GM19324 (cell line): ENCODE results near the gene RESF1.

Experiments
- ATAC-seq: cut with Tn5 transposase; IDR thresholded peaks from one replicate; pipeline ENCODE4 v1.9.1; 2021; ENCODE audit warnings: mild to moderate bottlenecking, moderate library complexity; ENCODE audit not compliant: unreplicated experiment, low FRiP score

The RESF1 gene

DNA sequence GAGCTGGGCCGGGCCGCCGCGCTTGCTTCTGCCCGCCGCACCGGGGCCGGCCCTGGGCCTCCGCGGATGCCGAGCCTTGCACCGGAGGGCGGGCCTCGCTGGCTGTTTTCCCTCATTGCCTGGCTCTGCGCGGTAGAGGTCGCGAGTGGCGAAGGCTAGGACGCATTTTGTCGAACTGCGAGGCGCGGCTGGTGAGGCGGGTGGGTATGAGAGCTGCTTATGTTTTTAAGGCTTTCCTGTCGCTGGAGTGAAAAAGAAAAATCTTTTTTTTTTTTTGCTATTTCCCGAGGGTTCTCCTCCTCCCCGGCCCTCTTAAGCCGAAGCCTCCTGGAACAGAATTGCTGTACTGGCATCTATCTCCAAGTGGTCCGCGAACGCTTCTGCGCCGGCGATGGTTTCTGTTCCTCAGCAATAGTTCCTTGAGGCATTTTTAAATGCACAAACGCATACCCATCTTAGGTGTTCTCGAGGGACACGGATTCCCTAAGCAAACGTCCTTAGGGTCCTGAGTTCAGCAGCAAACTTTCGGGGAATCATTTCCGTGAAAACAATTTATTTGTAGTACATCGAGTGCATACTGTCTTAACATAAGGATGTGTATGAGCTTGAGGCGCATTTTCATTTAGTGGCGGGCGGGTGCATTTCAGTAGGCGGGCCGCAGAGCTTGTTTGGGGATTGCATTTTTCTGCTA, 631 bp downstream of the RESF1 start:
- ATAC-seq: peak; percentile 56

DNA sequence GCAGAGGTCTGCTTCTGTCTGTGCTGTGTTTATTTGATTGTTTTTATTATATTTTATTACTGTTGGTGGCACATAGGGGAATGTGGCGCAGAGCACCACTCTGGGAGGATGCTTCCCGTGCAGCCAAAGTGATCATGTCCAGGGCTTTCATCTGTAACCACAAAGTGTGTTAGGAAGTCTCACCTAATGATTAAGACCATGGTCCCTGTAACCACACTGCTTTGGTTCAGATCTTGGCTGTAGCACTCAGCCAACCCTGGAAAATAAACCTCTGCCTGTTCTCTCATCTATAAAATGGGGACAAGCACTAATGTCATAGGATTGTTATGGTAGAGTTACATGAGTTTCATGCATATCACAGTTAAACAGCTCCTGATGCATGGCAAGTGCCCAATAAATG, 1.9 kb downstream of the RESF1 start:
- no peak for ATAC-seq

DNA sequence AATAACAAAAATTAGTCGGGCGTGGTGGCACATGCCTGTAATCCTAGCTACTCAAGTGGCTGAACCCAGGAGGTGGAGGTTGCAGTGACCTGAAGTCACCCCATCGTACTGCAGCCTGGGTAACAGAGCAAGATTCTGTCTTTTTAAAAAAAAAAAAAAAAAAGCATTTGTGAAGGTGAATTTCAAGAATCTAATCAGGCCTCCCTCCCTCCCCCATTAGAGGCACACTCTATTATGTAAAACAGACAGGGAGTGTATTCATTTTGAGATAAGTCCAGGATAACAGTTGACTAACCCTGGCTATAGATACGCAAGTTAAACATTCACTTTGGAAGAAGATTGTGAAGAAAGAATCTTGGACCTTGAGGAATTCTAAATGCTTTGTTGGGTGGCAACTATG, 2.9 kb downstream of the RESF1 start:
- ATAC-seq: no peak

DNA sequence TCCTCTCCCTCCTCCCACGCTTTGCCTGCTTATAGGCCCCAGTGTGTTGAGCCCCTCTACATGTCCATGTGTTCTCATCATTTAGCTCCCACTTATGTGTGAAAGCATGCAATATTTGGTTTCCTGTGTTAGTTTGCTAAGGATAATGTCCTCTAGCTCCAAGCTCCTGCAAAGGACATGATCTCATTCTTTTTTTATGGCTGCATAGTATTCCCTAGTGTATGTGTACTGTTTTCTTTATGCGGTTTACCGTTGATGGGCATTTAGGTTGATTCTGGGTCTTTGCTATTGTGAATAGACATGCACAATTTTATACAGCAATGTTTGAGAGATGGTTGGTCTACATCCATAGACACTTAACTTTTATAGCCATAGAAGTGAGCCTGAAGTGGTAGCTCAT, 5.1 kb downstream of the RESF1 start:
- no peak for ATAC-seq

DNA sequence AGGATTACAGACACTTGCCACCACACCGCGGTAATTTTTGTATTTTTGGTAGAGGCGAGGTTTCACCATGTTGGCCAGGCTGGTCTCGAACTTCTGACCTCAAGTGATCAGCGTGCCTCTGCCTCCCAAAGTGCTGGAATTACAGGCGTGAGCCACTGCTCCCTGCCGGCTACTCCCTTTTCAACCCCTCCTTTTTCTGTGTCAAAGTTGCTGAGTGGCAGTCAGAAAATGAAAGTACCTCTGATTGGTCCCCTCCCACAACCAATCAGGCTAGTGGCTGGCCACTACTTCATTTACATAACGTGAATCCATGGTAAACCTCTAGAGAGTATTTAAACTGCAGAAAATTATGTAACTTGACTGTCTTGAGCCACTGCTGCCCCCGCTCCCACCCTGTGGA, 5.9 kb downstream of the RESF1 start:
- no peak for ATAC-seq

DNA sequence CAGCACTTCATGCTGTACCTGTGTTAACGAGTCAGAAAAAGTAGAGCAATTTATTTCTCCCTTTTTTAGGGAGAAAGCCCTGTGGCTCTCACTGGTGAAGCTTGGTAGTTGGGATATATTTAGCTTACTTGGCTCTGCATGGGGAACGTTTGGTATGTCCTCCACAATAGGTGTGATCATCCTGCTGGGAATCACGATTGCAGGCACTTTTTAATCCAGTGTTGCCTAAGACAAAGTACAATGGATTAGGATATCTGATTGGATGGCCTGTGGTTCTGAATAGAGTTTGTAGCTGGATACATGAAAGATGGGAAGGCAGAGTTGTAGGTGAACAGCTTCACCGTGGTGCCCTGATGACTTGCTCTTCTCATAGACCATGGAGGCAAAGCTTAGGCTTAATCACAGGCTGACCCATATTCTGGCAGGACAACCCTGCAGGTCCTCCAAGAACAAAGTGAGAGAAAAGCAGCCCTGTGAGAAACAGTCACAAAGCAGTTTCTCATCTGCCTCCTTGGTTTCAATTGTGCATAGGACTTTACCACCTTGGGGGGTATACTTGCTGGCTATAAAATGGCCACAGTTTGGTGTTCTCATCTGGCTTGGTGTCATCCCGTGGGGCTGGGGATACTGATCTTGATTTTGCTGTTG, 7.5 kb downstream of the RESF1 start:
- no peak for ATAC-seq

DNA sequence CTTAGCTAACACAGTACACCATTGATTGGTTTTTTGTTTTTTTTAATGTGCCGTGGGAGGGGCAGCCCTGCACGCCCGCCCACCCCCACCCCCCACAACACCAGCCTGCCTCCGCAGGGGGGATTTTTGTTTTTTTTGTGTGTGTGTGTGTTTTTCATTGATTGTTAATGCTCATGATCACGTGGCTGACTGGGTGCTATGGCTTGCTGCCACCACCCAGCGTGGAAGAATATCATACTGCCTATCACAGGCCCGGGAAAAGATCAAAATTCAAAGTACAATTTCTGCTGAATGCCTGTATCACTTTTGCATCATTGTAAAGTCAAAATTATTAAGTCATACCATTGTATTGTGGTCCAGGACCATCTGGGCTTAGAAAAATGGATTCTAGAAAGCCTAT, 8.3 kb downstream of the RESF1 start:
- ATAC-seq: no peak

DNA sequence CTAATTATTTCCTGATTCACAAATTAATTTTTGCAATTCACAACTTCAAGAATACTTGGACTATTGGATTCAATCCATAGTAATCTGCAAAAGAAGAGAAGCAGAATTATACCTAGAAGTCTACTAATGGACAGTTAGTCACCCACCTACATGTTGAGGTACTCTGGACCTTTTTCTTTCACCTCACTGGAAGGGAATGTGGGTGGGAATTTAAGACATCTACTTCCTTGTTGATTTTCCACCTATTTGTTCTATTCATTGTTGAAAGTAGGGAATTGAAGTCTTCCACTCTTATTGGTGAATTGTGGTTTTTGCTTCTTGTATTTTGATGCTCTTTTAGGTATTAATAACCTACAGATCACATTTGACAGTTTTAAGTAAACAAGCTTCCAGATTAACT, 11.0 kb downstream of the RESF1 start:
- no peak for ATAC-seq

DNA sequence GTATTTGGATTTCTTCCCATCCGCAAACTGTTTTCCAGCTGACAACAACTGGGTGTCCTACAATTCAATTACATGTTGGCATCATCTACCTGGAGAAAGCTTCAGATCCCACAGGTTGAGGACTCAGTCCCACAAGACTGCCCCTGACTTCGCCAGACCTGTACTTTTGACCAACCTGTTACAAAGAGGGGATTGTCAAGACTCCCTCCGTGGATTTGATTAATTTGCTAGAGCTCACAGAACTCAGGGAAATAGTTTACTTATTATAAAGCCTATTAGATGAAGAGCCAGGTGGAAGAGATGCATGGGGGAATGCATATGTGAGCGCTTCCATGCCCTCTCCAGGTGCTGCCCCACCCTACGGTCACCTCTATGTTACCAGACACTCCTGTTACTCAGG, 14.6 kb downstream of the RESF1 start:
- no peak for ATAC-seq

DNA sequence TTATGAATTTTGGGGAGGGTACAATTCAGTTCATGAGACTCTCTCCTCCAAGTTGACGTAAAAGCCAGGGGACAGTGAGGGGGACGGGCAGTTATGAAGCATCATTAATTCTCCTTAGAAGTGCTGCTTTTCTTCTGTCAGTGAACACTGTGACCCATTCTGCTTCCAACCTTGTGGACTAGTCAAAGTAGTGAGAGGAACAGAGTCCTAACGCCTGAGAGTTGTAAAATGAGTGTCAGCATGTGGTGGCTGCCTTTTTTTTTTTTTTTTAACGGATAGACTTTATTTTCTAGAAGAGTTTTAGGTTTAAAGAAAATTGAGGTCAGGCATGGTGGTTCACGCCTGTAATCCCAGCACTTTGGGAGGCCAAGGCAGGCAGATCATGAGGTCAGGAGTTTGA, 15.5 kb downstream of the RESF1 start:
- no peak for ATAC-seq

DNA sequence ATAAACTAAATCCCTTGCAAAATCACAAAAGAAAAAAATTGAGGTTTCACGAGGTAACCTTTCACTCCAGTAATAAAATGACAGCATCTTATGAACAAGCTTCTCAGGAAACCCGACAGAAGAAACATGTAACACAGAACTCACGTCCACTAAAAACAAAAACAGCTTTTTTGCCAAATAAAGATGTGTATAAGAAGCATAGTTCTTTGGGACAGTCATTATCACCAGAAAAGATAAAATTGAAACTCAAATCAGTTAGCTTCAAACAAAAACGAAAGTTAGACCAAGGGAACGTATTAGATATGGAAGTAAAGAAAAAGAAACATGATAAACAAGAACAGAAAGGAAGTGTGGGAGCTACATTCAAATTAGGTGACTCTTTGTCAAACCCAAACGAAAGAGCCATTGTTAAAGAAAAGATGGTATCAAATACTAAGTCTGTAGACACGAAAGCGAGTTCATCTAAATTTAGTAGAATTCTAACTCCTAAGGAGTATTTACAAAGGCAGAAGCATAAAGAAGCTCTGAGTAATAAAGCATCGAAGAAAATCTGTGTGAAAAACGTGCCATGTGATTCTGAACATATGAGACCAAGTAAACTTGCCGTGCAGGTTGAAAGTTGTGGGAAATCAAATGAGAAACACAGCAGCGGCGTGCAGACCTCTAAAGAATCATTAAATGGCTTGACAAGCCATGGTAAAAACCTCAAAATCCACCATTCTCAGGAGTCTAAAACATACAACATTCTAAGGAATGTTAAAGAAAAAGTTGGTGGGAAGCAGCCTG, 25.8 kb downstream of the RESF1 start:
- ATAC-seq: no peak

DNA sequence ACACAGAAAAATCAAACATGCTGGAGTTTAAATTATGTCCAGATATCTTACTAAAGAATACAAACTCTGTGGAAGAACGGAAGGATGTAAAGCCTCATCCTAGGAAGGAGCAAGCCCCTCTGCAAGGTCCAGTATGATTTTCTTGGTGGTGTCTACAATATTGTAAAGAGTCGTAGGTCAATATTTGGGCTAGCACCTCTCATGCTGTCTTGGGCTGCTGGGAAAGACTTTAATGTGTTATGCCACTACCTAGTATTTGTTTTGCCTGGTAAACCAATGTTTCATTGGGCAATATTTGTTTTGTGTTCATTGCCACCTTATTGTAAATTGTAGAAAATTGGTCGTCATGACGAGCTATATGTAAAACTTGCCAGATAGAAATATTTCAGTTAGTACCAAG, 26.6 kb downstream of the RESF1 start:
- ATAC-seq: no peak

DNA sequence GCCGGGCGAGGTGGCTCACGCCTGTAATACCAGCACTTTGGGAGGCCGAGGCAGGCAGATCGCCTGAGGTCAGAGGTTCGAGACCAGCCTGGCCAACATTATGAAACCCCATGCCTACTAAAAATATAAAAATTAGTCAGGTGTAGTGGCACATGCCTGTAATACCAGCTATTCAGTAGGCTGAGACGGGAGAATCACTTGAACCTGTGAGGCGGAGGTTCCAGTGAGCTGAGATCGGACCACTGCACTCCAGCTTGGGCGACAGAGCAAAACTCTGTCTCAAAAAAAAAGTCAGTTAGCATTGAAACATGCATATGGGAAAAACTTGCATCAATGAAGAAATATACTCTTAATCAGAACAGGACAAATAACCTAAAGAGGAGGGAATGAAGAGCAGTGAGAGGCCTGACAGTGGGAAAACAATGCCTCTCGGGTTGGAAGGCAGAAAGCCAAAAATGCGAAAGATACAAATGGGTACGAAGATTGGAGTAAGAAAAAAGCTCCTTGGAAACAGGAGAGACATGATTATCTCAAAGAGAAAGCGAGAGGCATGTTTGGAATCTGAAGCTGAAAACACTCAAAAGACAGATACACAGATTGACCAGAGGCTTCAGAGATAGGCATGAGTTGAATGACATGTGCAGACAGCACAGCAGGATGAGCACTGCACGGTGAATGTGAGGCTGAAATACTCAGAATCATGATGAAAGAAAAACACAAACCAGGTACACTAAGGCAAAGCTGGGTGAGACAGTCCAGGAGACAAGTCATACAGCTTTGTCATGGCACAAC, 30.6 kb downstream of the RESF1 start:
- ATAC-seq: no peak

DNA sequence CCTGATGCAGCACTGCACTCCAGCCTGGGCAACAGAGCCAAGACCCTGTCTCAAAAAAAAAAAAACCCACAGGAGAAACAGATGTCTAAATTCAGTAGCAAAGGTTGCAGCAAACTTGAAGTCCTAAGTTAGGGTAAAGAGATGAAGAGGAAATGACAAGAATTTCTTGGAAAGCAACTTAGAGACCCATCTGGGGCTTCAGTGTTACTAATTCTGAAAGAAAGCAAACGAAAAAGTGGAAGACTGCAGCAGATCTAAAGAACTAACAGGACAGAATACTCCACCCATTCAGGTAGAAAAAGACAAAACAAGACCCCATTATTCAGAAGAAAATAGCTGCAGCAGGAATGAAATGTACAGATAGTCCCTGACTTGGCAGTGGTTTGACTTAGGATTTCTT, 31.9 kb downstream of the RESF1 start:
- no peak for ATAC-seq

DNA sequence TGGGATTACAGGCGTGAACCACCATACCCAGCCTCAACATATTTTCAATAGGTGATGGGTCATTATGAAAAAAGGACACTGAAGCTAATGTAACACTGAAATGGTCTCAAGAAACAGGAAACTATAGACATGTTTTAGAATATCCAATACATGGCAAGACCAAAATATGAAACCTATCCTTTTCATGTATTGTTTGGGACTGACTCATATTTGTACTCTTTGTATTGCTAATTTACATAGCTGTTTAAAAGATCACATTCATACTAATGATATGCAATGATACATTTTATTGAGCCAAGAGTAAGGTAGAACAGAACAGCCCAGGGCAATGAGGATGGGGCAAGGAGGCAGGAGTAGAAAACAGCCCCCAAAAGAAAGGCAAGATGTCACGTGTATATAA, 32.6 kb downstream of the RESF1 start:
- ATAC-seq: no peak

DNA sequence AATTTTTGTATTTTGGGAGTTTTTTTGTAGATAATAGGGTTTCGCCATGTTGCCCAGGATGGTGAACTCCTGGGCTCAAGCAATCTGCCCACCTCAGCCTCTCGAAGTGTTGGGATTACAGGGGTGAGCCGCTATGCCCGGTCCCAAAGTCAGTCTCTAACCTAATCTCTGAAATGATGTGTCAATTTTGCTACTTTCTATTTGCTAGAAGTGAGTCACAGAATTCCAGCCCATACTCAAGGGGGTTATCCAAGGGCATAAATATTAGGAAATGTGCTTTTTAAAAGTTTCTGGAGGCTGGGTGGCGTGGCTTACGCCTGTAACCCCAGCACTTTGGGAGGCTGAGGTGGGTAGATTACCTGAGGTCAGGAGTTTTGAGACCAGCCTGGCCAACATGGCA, 40.5 kb downstream of the RESF1 start:
- ATAC-seq: no peak

DNA sequence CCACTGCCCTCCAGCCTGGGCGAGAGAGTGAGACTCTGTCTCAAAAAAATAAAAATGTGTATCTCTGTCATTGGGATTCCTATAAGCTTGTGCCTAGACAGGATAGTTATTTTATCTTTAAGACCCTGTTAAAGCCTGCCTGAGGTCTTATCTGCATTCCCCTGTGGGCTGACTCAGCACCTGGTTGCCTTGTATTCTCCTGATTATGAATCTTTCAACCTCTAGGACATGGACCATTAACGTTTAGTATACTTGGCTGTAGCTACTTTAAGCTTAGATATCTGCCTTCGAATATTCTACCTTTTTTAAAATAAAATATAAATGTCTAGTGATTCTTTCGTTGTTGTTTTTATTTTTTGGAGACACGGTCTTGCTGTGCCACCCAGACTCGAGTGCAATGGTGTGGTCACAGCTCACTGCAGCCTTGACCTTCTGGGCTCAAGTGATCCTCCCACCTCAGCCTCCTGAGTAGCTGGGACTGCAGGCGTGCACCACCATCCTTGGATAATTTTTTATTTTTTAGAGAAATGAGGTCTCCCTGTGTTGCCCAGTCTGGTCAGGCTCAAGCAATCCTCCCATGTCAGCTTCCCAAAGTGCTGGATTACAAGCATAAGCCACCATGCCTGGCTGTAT, 41.3 kb downstream of the RESF1 start:
- no peak for ATAC-seq

DNA sequence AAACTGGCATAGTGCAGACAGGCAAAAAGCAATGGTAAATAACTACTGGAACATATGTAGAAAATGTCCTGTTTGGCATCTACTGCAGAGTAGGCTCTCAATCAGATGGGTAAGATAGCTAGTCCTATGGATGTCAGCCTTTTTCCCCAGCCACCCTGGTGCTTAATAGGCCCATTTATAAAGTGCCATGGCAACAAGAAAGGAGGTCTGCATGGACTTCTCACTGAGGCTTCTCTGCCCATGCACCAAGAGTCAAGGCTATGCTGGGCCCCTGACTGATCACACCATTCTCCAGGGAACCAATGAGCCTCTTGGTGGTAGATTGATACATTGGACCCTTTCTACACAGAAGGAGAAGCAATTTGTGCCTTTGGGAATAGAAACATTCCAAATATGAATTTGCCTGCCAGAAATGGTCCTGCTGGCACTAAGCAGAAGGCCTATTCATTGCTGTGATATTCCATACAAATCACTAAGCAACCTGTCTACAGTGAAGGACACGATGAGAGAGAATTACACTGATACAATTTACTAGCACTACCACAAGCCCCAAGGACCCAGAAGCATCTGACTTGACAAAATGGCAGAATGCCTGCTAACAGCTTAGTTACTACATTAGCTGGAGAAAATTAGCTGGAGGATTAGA, 43.8 kb downstream of the RESF1 start:
- no peak for ATAC-seq

DNA sequence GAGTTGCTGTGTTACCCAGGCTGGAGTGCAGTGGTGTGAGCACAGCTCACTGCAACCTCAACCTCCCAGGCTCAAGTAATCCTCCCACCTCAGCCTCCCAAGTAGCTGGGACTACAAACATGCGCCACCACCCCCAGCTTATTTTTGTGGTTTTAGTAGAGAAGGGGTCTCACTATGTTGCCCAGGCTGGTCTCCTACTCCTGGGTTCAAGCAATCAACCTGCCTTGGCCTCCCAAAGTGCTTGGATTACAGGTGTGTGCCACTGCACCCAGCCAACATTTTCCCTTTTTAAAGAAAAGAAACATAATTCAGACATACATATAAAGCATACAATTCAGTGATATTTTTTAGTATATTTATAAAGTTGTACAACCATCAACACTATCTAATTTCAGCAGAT, 44.4 kb downstream of the RESF1 start:
- no peak for ATAC-seq

DNA sequence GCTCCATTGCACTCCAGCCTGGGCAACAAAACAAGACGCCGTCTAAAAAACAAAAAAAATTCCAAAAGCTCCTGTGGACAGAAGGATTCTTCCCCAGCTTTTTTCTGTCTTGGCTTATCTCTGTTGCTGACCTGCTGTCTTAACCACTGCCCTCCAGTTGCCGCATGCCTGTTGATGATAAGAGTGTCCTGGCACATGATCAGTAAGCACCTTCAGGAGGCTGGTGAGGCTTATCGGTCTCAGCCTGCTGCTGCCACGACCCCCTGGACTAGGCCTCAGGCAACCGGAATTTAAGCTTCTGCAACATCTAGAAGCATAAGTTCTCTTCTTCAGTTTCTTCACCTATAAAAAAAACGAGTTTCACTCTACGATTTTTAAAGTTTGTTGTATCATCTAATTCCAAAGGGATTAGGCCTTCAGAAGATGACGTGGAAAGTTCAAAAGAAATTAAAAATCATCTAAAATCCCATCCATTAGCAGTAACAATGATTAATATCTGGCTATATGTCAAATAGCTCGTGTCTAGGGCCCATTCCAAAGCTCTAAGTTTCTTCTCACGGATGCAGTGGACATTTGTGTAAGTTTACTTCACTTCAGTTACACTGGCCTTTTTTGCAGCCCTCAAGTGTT, 46.4 kb downstream of the RESF1 start:
- no peak for ATAC-seq
